ENCODE measurements around the gene NDC1.

DNA sequence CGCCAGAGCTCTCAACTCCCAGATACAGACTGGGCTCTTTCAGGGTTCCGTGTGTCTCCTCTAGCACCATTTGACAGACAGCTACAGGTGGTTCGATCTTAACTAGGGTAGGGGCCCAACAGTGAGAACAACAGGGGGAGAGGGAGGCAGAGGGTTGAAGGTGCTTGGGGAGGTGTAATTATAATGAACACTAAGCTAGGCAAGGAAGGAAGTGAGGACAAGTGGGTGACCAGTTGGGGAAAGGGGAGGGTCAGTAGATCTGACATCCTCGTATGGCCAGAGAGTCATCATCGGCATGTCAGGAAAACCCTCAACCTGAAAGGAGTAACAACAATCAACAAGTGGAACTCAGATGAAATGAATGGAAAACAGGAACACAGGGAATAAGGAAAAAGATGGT is 121.9 kb downstream of the NDC1 start:
- TF ChIP-seq POLR2A (IDR thresholded peaks at IDR 0.05) (no peak), POLR2AphosphoS5 (IDR thresholded peaks at IDR 0.05; ENCODE audit: insufficient read depth in 1 of 2, low read depth in 1 of 2) (no peak)
- TF ChIP-seq, protein P1, sequence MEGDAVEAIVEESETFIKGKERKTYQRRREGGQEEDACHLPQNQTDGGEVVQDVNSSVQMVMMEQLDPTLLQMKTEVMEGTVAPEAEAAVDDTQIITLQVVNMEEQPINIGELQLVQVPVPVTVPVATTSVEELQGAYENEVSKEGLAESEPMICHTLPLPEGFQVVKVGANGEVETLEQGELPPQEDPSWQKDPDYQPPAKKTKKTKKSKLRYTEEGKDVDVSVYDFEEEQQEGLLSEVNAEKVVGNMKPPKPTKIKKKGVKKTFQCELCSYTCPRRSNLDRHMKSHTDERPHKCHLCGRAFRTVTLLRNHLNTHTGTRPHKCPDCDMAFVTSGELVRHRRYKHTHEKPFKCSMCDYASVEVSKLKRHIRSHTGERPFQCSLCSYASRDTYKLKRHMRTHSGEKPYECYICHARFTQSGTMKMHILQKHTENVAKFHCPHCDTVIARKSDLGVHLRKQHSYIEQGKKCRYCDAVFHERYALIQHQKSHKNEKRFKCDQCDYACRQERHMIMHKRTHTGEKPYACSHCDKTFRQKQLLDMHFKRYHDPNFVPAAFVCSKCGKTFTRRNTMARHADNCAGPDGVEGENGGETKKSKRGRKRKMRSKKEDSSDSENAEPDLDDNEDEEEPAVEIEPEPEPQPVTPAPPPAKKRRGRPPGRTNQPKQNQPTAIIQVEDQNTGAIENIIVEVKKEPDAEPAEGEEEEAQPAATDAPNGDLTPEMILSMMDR (IDR thresholded peaks at IDR 0.05): no peak
